GM23248 (cell line): ENCODE data around the gene ACTR5. TPM values are rescaled to one million over a fixed set of nuclear protein-coding genes. Genes with fewer than 3 reads are reported as not detected.
A peak's percentile ranks its signal among the peaks of the same experiment; 100 is the strongest.

Source experiments
- DNase-seq: peaks from one replicate; pipeline ENCODE4 v3.0.0-alpha.2; 2015
- H2AFZ ChIP-seq: fragments of 200-600 bp; sonication (generic); 2 replicates; pipeline ENCODE4 v1.6.1; 2016; ENCODE audit warnings: antibody characterized with exemption
- H3F3A ChIP-seq: fragments of 200-600 bp; sonication (generic); 2 replicates; pipeline ENCODE4 v1.6.1; 2016; ENCODE audit warnings: mild to moderate bottlenecking, antibody characterized with exemption, mixed run types; ENCODE audit not compliant: insufficient read depth
- H3K27ac ChIP-seq: fragments of 200-600 bp; sonication (generic); 2 replicates; pipeline ENCODE4 v1.5.1; 2016; ENCODE audit warnings: mild to moderate bottlenecking
- H3K27me3 ChIP-seq: fragments of 200-600 bp; sonication (generic); replicated peaks from 2 replicates; pipeline ENCODE4 v1.6.1; 2016; ENCODE audit warnings: mild to moderate bottlenecking; ENCODE audit not compliant: insufficient read depth
- H3K36me3 ChIP-seq: fragments of 200-600 bp; sonication (generic); 2 replicates; pipeline ENCODE4 v1.6.1; 2016; ENCODE audit warnings: low read depth, mild to moderate bottlenecking
- H3K4me1 ChIP-seq: fragments of 200-600 bp; sonication (generic); 2 replicates; pipeline ENCODE4 v1.6.1; 2016; ENCODE audit warnings: mild to moderate bottlenecking; ENCODE audit not compliant: insufficient read depth
- H3K4me2 ChIP-seq: fragments of 200-600 bp; sonication (generic); one replicate; pipeline ENCODE4 v1.6.1; 2016; ENCODE audit warnings: mild to moderate bottlenecking; ENCODE audit not compliant: unreplicated experiment
- H3K4me3 ChIP-seq: fragments of 200-600 bp; sonication (generic); 2 replicates; pipeline ENCODE4 v1.5.1; 2016; ENCODE audit warnings: mild to moderate bottlenecking
- H3K79me2 ChIP-seq: fragments of 200-600 bp; sonication (generic); 2 replicates; pipeline ENCODE4 v1.6.1; 2016; ENCODE audit warnings: mild to moderate bottlenecking; ENCODE audit not compliant: insufficient read depth
- H3K9ac ChIP-seq: fragments of 200-600 bp; sonication (generic); 2 replicates; pipeline ENCODE4 v1.6.1; 2016; ENCODE audit warnings: mild to moderate bottlenecking
- H3K9me2 ChIP-seq: fragments of 200-600 bp; sonication (generic); 2 replicates; pipeline ENCODE4 v1.6.1; 2016; ENCODE audit warnings: mixed run types, mild to moderate bottlenecking, moderate library complexity; ENCODE audit not compliant: insufficient read depth
- H3K9me3 ChIP-seq: fragments of 200-600 bp; sonication (generic); one replicate; pipeline ENCODE4 v1.6.1; 2017; ENCODE audit warnings: low read depth
- H4K20me1 ChIP-seq: fragments of 200-600 bp; sonication (generic); 2 replicates; pipeline ENCODE4 v1.6.0; 2016; ENCODE audit not compliant: insufficient read depth
- EZH2 ChIP-seq: fragments of 200-600 bp; sonication (generic); IDR thresholded peaks from 2 replicates; pipeline ENCODE4 v1.6.1; 2018; ENCODE audit warnings: antibody characterized with exemption, mild to moderate bottlenecking; ENCODE audit not compliant: insufficient read depth, poor library complexity, severe bottlenecking
- EZH2phosphoT487 ChIP-seq: fragments of 200-600 bp; sonication (generic); IDR thresholded peaks from 2 replicates; pipeline ENCODE4 v1.6.1; 2018; ENCODE audit warnings: antibody characterized with exemption, moderate library complexity, mild to moderate bottlenecking, low read depth; ENCODE audit not compliant: insufficient read depth
- WGBS, 2 experiments: methylation state at CpG; one replicate each; pipeline ENCODE4 v1.1.6; 2015 to 2017; ENCODE audit warnings: low lambda C conversion rate in 2 of 2, low coverage in 1 of 2; ENCODE audit errors: missing lambda C conversion rate in 2 of 2; 5-methylcytosine and 5-hydroxymethylcytosine counted together
- in situ Hi-C: fragments of 300-500 bp; cut with MboI; formaldehyde crosslinking; loops from 2 replicates; pipeline ENCODE4 v1.15.0; 2020
- polyA plus RNA-seq: library from polyadenylated mRNA; unstranded; fragments of >200 nt; fragmentation: Nextera tagmentation; extraction: Ambion mirVana; gene quantifications from 2 replicates; pipeline ENCODE4 v1.2.1, GENCODE V29; 2016
- total RNA-seq: library from RNA; depleted of rRNA; stranded (reverse); fragments of >200 nt; shearing (Covaris generic); gene quantifications from 2 replicates; pipeline ENCODE4 v1.2.3, GENCODE V29; 2014

ACTR5 gene
- total and polyA plus RNA-seq, 2 experiments from 2014 or later: 3.0 to 4.0 TPM

DNA sequence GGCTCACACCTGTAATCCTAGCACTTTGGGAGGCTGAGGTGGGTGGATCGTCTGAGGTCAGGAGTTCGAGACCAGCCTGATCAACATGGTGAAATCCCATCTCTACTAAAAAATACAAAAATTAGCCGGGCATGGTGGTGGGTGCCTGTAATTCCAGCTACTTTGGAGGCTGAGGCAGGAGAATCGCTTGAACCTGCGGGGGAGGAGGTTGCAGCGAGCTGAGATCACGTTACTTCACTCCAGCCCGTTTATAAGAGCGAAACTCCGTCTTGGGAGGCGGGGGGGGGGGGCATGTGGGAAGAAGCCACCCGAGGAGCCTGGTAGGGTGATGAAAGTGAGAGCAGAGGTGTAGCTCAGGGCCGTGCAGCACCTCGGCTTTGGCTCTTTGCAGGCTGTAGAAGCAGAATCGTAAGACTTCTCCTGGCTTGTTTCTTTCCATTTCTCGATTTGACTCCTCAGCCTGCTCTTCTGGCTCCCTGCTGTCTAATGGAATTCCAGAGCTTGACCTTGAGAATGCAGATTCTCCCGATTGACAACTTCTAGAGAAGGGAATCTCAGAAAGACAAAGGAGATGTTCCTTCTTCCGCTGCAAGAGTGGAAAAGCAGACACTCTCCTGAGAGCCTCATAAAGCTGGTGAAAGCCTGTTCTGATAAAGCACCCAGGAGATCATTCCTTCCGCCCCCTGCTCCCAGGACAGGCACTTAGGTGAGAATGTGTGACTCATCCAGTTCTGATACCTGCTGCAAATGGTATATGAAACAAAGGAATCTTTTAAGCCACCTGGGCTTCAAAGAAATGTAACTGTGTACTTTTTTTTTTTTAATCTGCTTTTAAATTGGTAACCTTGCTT is 31.2 kb downstream of the ACTR5 start:
- H3K4me3 ChIP-seq: no peak overlapping the region
- no peaks in the 10 kb centered on the region for H3K79me2 ChIP-seq
- no peaks in the 10 kb centered on the region for H4K20me1 ChIP-seq
- no peaks in the 10 kb centered on the region for H3K9me2 ChIP-seq
- H3K4me2 ChIP-seq: no peak overlapping the region
- H3F3A ChIP-seq: no peaks in the 10 kb centered on the region
- no peaks in the 10 kb centered on the region for H3K27me3 ChIP-seq
- WGBS, 2 experiments: 55 to 56% methylated on average over 17 to 19 of the region's 19 CpGs
- DNase-seq: no peak
- H2AFZ ChIP-seq: no peak overlapping the region
- no peak for TF ChIP-seq EZH2
- no peak for TF ChIP-seq EZH2phosphoT487
- no peaks in the 10 kb centered on the region for H3K36me3 ChIP-seq
- no peak overlapping the region for H3K27ac ChIP-seq
- in situ Hi-C loops: no loop called here
- no peak overlapping the region for H3K9ac ChIP-seq
- no peaks in the 10 kb centered on the region for H3K9me3 ChIP-seq
- no peaks in the 10 kb centered on the region for H3K4me1 ChIP-seq

GRCh38 chr20:38782275-38782674 is 34.0 kb downstream of the ACTR5 start:
- Histone ChIP-seq H3K9ac (no peak overlapping the region), H3K9me2 (no peaks in the 10 kb centered on the region), H3K27me3 (no peaks in the 10 kb centered on the region), H3K36me3 (no peaks in the 10 kb centered on the region), H2AFZ (no peak overlapping the region), H3K9me3 (no peaks in the 10 kb centered on the region), H3K27ac (no peak overlapping the region), H3K79me2 (no peaks in the 10 kb centered on the region), H3K4me2 (no peak overlapping the region), H3K4me1 (no peaks in the 10 kb centered on the region), H3K4me3 (no peak overlapping the region), H4K20me1 (no peaks in the 10 kb centered on the region), H3F3A (no peaks in the 10 kb centered on the region)
- no peak for DNase-seq
- in situ Hi-C loops: no loop called here
- WGBS, 2 experiments: 48 to 54% methylated on average over 3 of the region's 3 CpGs
- TF ChIP-seq EZH2 (no peak), EZH2phosphoT487 (no peak)

GRCh38 chr20:38787870-38788269 is 39.6 kb downstream of the ACTR5 start:
- 79 to 90% methylated on average over 7 of the region's 7 CpGs for WGBS, 2 experiments
- Histone ChIP-seq H3K79me2 (no peaks in the 10 kb centered on the region), H4K20me1 (no peaks in the 10 kb centered on the region)

GRCh38 chr20:38789503-38790199 is 41.4 kb downstream of the ACTR5 start:
- H3K27ac ChIP-seq: peak overlapping the region; percentile 26; the same call in 1 of the 2 replicates
- no peaks in the 10 kb centered on the region for H3K27me3 ChIP-seq
- peak overlapping the region; percentile 1 for H3K4me2 ChIP-seq
- no peaks in the 10 kb centered on the region for H4K20me1 ChIP-seq
- H3K9me2 ChIP-seq: no peaks in the 10 kb centered on the region
- H3K9me3 ChIP-seq: no peaks in the 10 kb centered on the region
- no peaks in the 10 kb centered on the region for H3F3A ChIP-seq
- no peak overlapping the region for H3K4me3 ChIP-seq
- no peaks in the 10 kb centered on the region for H3K79me2 ChIP-seq
- H3K9ac ChIP-seq: no peak overlapping the region
- DNase-seq: peak; percentile 86
- TF ChIP-seq EZH2phosphoT487: no peak
- no peak for TF ChIP-seq EZH2
- H3K36me3 ChIP-seq: no peaks in the 10 kb centered on the region
- WGBS, 2 experiments: 46 to 65% methylated on average over 6 to 7 of the region's 7 CpGs
- peaks cover 4% of the 10 kb centered on the region for H3K4me1 ChIP-seq
- in situ Hi-C loops: no loop called here
- no peak overlapping the region for H2AFZ ChIP-seq

More at GRCh38 chr20:38787870-38788269, 39.6 kb downstream of the ACTR5 start:
- Histone ChIP-seq H3K27ac (no peak overlapping the region), H3K9me2 (no peaks in the 10 kb centered on the region), H3K27me3 (no peaks in the 10 kb centered on the region), H3K4me2 (no peak overlapping the region), H3K9ac (no peak overlapping the region), H3F3A (no peaks in the 10 kb centered on the region), H3K4me3 (no peak overlapping the region), H2AFZ (no peak overlapping the region), H3K36me3 (no peaks in the 10 kb centered on the region), H3K4me1 (peaks cover 4% of the 10 kb centered on the region), H3K9me3 (no peaks in the 10 kb centered on the region)
- no peak for DNase-seq
- in situ Hi-C loops: no loop called here
- TF ChIP-seq EZH2: no peak
- no peak for TF ChIP-seq EZH2phosphoT487
